ENCODE data around the gene KCNK4. TPM values are rescaled to one million over a fixed set of nuclear protein-coding genes. Genes with fewer than 3 reads are reported as not detected.

Gene KCNK4
- total and polyA plus RNA-seq, 2 of the 13 experiments (the other 11 are each of a cell fraction or from before 2014, with no cell fraction given) = not detected

DNA sequence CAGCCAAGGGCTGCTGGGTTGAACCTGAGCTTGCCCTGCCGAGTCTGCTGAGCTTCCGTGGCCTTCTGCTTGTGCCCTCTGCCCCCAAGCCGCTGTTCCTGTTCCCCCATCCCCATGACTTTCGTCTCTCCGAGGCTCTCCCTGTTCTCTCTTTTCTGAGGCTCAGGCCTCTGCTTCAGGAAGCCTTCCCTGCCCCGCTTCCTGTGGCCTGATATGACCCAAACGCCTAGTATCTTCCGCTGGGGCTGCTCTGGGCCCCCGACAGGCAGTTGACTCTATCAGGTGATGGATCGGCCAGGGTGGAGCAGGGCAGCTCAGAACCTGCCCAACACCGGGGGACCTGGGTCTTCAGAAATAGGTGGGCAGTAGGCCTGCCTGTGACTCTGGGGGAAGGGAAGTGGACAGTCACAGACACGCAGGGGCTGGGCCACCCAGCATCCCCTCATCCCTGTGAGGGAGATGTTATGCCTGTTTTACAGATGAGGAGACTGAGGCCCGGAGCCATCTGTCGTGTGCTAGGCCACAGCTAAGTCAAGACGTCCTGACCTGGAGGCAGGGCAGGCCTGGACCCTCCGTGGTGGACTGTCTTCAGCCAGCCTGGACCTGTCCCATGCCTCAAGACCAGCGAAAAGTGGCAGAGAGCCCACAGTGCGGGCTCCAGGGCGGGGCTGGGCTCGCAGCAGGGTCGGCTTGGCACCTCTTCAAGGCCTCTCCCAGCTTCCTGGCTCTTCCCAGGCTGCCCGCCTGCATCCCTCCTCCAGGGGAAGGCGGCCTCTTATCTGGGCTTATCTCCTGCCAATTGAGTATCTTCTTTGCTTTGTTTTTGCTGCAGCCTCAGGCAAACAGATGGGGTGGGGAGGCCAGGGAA, 22.8 kb upstream of the KCNK4 start:
- in situ Hi-C loops (cut with HindIII; ENCODE audit: extremely low pct_ligation_motif_present, low pct_unique_long_range_greater_than_20kb) (no loop called here), intact Hi-C loops (cut with micrococcal nuclease; ENCODE audit: unreplicated experiment) (loop anchor here (2.0 kb wide), 1 partner anchor 17 kb away; the partner anchor contains the start of gene PLCB3)
- no TSS peak for BruUV-seq (replicated peaks)
- ChIA-PET CTCF (ENCODE audit: low intra/inter-chr PET ratio, low total read pairs) (no interaction called here), POLR2A (interaction anchor here (0.7 to 5.9 kb wide), 16 partner anchors 8 to 103 kb away, joined by 3 to 113 read pairs (median 6); partner anchors contain the start of genes BAD, ESRRA, FERMT3 and FKBP2)
- peaks cover 31% of the 10 kb centered on the region for H3K4me1 ChIP-seq (ENCODE audit: insufficient read depth, low read length)
- no peaks in the 10 kb centered on the region for H4K20me1 ChIP-seq (ENCODE audit: insufficient read depth, low read length)
- ATAC-seq (no peak), DNase-seq (ENCODE audit: low spot score) (no peak), FAIRE-seq (no peak)
- H3K27me3 ChIP-seq (ENCODE audit: control insufficient read depth in 1 of 2, insufficient read depth in 2 of 2, low read length in 2 of 2) = no peaks in the 10 kb centered on the region
- 26% methylated on average over 10 of the region's 23 CpGs for WGBS (ENCODE audit: low lambda C conversion rate)
- H3K9me3 ChIP-seq (ENCODE audit: low read length) = no peaks in the 10 kb centered on the region
- peak overlapping the region; percentile 71 to 89 (median 86) for H3K4me3 ChIP-seq (replicated peaks in 1 of 3; ENCODE audit: insufficient read depth in 1 of 3, low read depth in 2 of 3, low read length in 3 of 3)
- peak overlapping the region; percentile 78 for H3K27ac ChIP-seq (ENCODE audit: extremely low read length, insufficient read depth, low read length)
- peaks cover under 1 to 4% of the 10 kb centered on the region in 2 experiments; a peak in 2 of 5 replicates for H3K36me3 ChIP-seq (replicated peaks in 1 of 2; ENCODE audit: control insufficient read depth in 1 of 2, insufficient read depth in 2 of 2, low read length in 2 of 2)
- peaks cover 14% of the 10 kb centered on the region for H3K79me2 ChIP-seq (ENCODE audit: insufficient read depth, low read length)
- H3K9ac ChIP-seq (ENCODE audit: insufficient read depth, low read depth, low read length) = peak overlapping the region; percentile 75
- H3K4me2 ChIP-seq (ENCODE audit: low read depth, low read length) = peak overlapping the region; percentile 95
- no peak overlapping the region for H2AFZ ChIP-seq (ENCODE audit: low read length)
- TF ChIP-seq, protein P1, sequence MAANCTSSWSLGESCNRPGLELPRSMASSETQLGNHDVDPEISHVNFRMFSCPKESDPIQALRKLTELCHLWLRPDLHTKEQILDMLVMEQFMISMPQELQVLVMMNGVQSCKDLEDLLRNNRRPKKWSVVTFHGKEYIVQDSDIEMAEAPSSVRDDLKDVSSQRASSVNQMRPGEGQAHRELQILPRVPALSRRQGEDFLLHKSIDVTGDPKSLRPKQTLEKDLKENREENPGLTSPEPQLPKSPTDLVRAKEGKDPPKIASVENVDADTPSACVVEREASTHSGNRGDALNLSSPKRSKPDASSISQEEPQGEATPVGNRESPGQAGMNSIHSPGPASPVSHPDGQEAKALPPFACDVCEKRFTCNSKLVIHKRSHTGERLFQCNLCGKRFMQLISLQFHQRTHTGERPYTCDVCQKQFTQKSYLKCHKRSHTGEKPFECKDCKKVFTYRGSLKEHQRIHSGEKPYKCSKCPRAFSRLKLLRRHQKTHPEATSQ (CRISPR knock-in tag; IDR thresholded peaks at IDR 0.05; ENCODE audit: borderline replicate concordance) = no peak
- TF ChIP-seq, protein P2, sequence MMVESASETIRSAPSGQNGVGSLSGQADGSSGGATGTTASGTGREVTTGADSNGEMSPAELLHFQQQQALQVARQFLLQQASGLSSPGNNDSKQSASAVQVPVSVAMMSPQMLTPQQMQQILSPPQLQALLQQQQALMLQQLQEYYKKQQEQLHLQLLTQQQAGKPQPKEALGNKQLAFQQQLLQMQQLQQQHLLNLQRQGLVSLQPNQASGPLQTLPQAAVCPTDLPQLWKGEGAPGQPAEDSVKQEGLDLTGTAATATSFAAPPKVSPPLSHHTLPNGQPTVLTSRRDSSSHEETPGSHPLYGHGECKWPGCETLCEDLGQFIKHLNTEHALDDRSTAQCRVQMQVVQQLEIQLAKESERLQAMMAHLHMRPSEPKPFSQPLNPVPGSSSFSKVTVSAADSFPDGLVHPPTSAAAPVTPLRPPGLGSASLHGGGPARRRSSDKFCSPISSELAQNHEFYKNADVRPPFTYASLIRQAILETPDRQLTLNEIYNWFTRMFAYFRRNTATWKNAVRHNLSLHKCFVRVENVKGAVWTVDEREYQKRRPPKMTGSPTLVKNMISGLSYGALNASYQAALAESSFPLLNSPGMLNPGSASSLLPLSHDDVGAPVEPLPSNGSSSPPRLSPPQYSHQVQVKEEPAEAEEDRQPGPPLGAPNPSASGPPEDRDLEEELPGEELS (CRISPR knock-in tag; IDR thresholded peaks at IDR 0.05) = 0 out of 2 replicates have a peak, but pooled peaks have one; percentile 15
- TF ChIP-seq ZNF263 (CRISPR knock-in tag; IDR thresholded peaks at IDR 0.05) (no peak), ZNF703 (CRISPR knock-in tag; IDR thresholded peaks at IDR 0.05; ENCODE audit: borderline replicate concordance) (no peak), ISX (CRISPR knock-in tag; conservative IDR thresholded peaks at IDR 0.05) (no peak), ZNF709 (CRISPR knock-in tag; IDR thresholded peaks at IDR 0.05) (no peak), ZNF317 (CRISPR knock-in tag; IDR thresholded peaks at IDR 0.05) (no peak), SMARCE1 (IDR thresholded peaks at IDR 0.05; ENCODE audit: borderline replicate concordance) (no peak), HNRNPL (IDR thresholded peaks at IDR 0.05; ENCODE audit: low read depth, low read length) (0 out of 2 replicates have a peak, but pooled peaks have one; percentile 24), KLF12 (CRISPR knock-in tag; IDR thresholded peaks at IDR 0.05; ENCODE audit: borderline replicate concordance) (peak; percentile 47), AGO2 (optimal IDR thresholded peaks at IDR 0.05; ENCODE audit: low read depth, low read length) (peak; percentile 26), ZNF616 (CRISPR knock-in tag; IDR thresholded peaks at IDR 0.05; ENCODE audit: low read depth) (no peak), ZNF737 (CRISPR knock-in tag; IDR thresholded peaks at IDR 0.05; ENCODE audit: borderline replicate concordance) (0 out of 2 replicates have a peak, but pooled peaks have one; percentile 13), ZNF772 (CRISPR knock-in tag; IDR thresholded peaks at IDR 0.05) (no peak), ZNF629 (CRISPR knock-in tag; conservative IDR thresholded peaks at IDR 0.05) (peak; percentile 94), TCF12 (IDR thresholded peaks at IDR 0.05) (no peak), TCF12 (CRISPR knock-in tag; IDR thresholded peaks at IDR 0.05) (no peak), ZNF552 (CRISPR knock-in tag; IDR thresholded peaks at IDR 0.05; ENCODE audit: borderline replicate concordance) (no peak), GLI4 (CRISPR knock-in tag; IDR thresholded peaks at IDR 0.05; ENCODE audit: borderline replicate concordance) (no peak)
- TF ChIP-seq, protein P3, sequence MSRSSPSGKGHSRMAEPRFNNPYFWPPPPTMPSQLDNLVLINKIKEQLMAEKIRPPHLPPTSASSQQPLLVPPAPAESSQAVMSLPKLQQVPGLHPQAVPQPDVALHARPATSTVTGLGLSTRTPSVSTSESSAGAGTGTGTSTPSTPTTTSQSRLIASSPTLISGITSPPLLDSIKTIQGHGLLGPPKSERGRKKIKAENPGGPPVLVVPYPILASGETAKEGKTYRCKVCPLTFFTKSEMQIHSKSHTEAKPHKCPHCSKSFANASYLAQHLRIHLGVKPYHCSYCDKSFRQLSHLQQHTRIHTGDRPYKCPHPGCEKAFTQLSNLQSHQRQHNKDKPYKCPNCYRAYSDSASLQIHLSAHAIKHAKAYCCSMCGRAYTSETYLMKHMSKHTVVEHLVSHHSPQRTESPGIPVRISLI (CRISPR knock-in tag; IDR thresholded peaks at IDR 0.05; ENCODE audit: borderline replicate concordance) = no peak

All from HepG2 (cell line).